ENCODE data around the gene SLC2A3.
A peak's percentile ranks its signal among the peaks of the same experiment; 100 is the strongest.
"Not testable (repeated sequence)": the region's sequence is repeated elsewhere in the genome, so short reads cannot be mapped to it uniquely, and the experiment has no call there.

SLC2A3 gene

GRCh38 chr12:7970475-7971252 is 34.7 kb upstream of the SLC2A3 start:
- Histone ChIP-seq H3K27me3 (ENCODE audit: insufficient read depth, poor library complexity, severe bottlenecking) (no peaks in the 10 kb centered on the region), H3K4me3 (replicated peaks; ENCODE audit: insufficient read depth, low read length) (peak overlapping the region; percentile 27), H3K27ac (replicated peaks) (peak overlapping the region; percentile 60)
- DNase-seq (ENCODE audit: low read depth in 1 of 2, low spot score in 1 of 2), result peak; percentile 78
- TF ChIP-seq POLR2AphosphoS5 (IDR thresholded peaks at IDR 0.05; ENCODE audit: low read depth), result peak; percentile 64; the same call in 1 of the 2 replicates
- TF ChIP-seq SPI1 (IDR thresholded peaks at IDR 0.05; ENCODE audit: borderline replicate concordance, low read depth), result no peak
- no peak for TF ChIP-seq REST (IDR thresholded peaks at IDR 0.05; ENCODE audit: insufficient replicate concordance, low read depth)

GRCh38 chr12:7966563-7966962 is 30.6 kb upstream of the SLC2A3 start:
- Histone ChIP-seq H3K27me3 (ENCODE audit: insufficient read depth, poor library complexity, severe bottlenecking) (no peaks in the 10 kb centered on the region), H3K27ac (replicated peaks) (no peak overlapping the region), H3K4me3 (replicated peaks; ENCODE audit: insufficient read depth, low read length) (no peak overlapping the region)
- DNase-seq (ENCODE audit: low read depth in 1 of 2, low spot score in 1 of 2), result no peak
- TF ChIP-seq POLR2AphosphoS5 (IDR thresholded peaks at IDR 0.05; ENCODE audit: low read depth) (no peak), SPI1 (IDR thresholded peaks at IDR 0.05; ENCODE audit: borderline replicate concordance, low read depth) (no peak), CTCF (IDR thresholded peaks at IDR 0.05; ENCODE audit: insufficient read depth, low read length) (no peak), REST (IDR thresholded peaks at IDR 0.05; ENCODE audit: insufficient replicate concordance, low read depth) (no peak), GABPA (IDR thresholded peaks at IDR 0.05; ENCODE audit: low read depth) (no peak)

- not testable (repeated sequence) for H3K27me3 ChIP-seq (ENCODE audit: insufficient read depth, poor library complexity, severe bottlenecking); DNase-seq (ENCODE audit: low read depth in 1 of 2, low spot score in 1 of 2); H3K27ac ChIP-seq (replicated peaks); H3K4me3 ChIP-seq (replicated peaks; ENCODE audit: insufficient read depth, low read length)
These were observed 28.7 kb upstream of the SLC2A3 start for GRCh38 chr12:7964669-7965068.

GRCh38 chr12:7961395-7962178 is 25.6 kb upstream of the SLC2A3 start:
- Histone ChIP-seq H3K27ac (replicated peaks) (no peak overlapping the region), H3K4me3 (replicated peaks; ENCODE audit: insufficient read depth, low read length) (no peak overlapping the region), H3K27me3 (ENCODE audit: insufficient read depth, poor library complexity, severe bottlenecking) (no peaks in the 10 kb centered on the region)
- TF ChIP-seq POLR2AphosphoS5 (IDR thresholded peaks at IDR 0.05; ENCODE audit: low read depth) (no peak), SPI1 (IDR thresholded peaks at IDR 0.05; ENCODE audit: borderline replicate concordance, low read depth) (no peak), GABPA (IDR thresholded peaks at IDR 0.05; ENCODE audit: low read depth) (no peak), CTCF (IDR thresholded peaks at IDR 0.05; ENCODE audit: insufficient read depth, low read length) (no peak), REST (IDR thresholded peaks at IDR 0.05; ENCODE audit: insufficient replicate concordance, low read depth) (no peak)
- no peak for DNase-seq (ENCODE audit: low read depth in 1 of 2, low spot score in 1 of 2)

Measured in HL-60 (cell line).